Uterus (tissue), 2 donors: ENCODE data around the gene OR52M1.

Source experiments
- POLR2A ChIP-seq, 2 donors: fragments of 450-650 bp; IDR thresholded peaks; one replicate each; pipeline ENCODE4 v1.6.1; 2016; ENCODE audit warnings: antibody characterized with exemption in 2 of 2, mild to moderate bottlenecking in 1 of 2, moderate library complexity in 1 of 2
- TF ChIP-seq, protein P1 (sequence below), 4 experiments: fragments of 200-600 bp in 2 of 4; fragments of 450-650 bp in 2 of 4; sonication (generic) in 2 of 4; IDR thresholded peaks; one replicate each; pipeline ENCODE4 v1.5.1; 2016 to 2019; ENCODE audit warnings: antibody characterized with exemption in 4 of 4, mild to moderate bottlenecking in 2 of 4, moderate library complexity in 1 of 4

DNA sequence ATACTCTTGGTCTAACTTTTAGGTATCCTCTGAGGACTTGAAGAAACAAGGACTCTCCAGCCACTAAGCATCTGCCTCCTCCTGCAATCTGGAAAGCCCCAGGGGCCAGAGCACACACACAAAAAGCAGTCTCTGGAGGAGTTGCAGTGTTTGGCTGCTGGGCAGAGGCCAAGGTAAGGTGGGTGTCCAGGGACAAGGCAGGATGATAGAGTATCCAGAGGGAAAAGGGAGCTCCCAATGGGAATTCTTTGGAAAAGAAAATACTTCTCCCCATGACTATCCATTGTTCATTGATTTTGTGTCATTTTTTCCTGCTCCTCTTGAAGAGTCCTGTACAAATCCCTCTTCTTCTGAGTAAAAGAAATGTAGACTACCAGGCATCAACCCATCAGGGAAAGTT lies 36.5 kb downstream of the OR52M1 start, which contains the start of gene OR52I2:
- TF ChIP-seq, protein P1, sequence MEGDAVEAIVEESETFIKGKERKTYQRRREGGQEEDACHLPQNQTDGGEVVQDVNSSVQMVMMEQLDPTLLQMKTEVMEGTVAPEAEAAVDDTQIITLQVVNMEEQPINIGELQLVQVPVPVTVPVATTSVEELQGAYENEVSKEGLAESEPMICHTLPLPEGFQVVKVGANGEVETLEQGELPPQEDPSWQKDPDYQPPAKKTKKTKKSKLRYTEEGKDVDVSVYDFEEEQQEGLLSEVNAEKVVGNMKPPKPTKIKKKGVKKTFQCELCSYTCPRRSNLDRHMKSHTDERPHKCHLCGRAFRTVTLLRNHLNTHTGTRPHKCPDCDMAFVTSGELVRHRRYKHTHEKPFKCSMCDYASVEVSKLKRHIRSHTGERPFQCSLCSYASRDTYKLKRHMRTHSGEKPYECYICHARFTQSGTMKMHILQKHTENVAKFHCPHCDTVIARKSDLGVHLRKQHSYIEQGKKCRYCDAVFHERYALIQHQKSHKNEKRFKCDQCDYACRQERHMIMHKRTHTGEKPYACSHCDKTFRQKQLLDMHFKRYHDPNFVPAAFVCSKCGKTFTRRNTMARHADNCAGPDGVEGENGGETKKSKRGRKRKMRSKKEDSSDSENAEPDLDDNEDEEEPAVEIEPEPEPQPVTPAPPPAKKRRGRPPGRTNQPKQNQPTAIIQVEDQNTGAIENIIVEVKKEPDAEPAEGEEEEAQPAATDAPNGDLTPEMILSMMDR (IDR thresholded peaks at IDR 0.05) = no peak
- TF ChIP-seq POLR2A (IDR thresholded peaks at IDR 0.05) = no peak
